Activated CD4-positive, alpha-beta T cell treated with anti-CD3 and anti-CD28 coated beads for 36 hours (primary cell): ENCODE results near the gene CGREF1. TPM values are rescaled to one million over a fixed set of nuclear protein-coding genes. Genes with fewer than 3 reads are reported as not detected.

Experiments used
- ATAC-seq: fragments of 200-7000 bp; cut with Tn5 transposase; one replicate; pipeline ENCODE4 v1.10.0; 2021; ENCODE audit warnings: mild to moderate bottlenecking, moderate library complexity
- CTCF ChIA-PET: fragments of 350-600 bp; sonication (Branson Sonifier 250); formaldehyde crosslinking; loops from one replicate; lab custom pipeline; 2021; ENCODE audit warnings: antibody characterized with exemption; lab: Charles Lee
- POLR2A ChIA-PET: fragments of 350-600 bp; sonication (Branson Sonifier 250); formaldehyde crosslinking; loops from one replicate; lab custom pipeline; 2021; ENCODE audit warnings: antibody characterized with exemption, inconsistent platforms; lab: Charles Lee
- DNase-seq: peaks from one replicate; pipeline ENCODE4 v3.0.0-alpha.2; 2020
- H3K27ac Mint-ChIP-seq: one replicate; pipeline ENCODE4 v1.8.0; 2021; ENCODE audit warnings: mixed read lengths
- H3K27me3 Mint-ChIP-seq: one replicate; pipeline ENCODE4 v1.8.0; 2021; ENCODE audit warnings: mixed read lengths
- H3K36me3 Mint-ChIP-seq: one replicate; pipeline ENCODE4 v1.8.0; 2021; ENCODE audit warnings: low read depth, mixed read lengths
- H3K4me1 Mint-ChIP-seq: one replicate; pipeline ENCODE4 v1.8.0; 2021; ENCODE audit warnings: mixed read lengths
- H3K4me3 Mint-ChIP-seq: one replicate; pipeline ENCODE4 v1.8.0; 2021; ENCODE audit warnings: mild to moderate bottlenecking, moderate library complexity, mixed read lengths
- H3K9me3 Mint-ChIP-seq: one replicate; pipeline ENCODE4 v1.8.0; 2021; ENCODE audit warnings: low read depth, mixed read lengths
- intact Hi-C, 2 experiments: fragments of 100-400 bp; cut with DNase I in 1 of 2; cut with micrococcal nuclease in 1 of 2; formaldehyde crosslinking; loops; one replicate each; pipeline versions ENCODE4 v1.14.2 to v1.15.1; 2022 to 2024; cut with DNase I, micrococcal nuclease
- total RNA-seq, 2 experiments: library from RNA; stranded (reverse); gene quantifications; one replicate each; pipeline ENCODE4 v1.2.3, GENCODE V29; 2021

The CGREF1 gene
- total RNA-seq, 2 experiments from 2014 or later = 6.4 to 7.0 TPM

- H3K4me3 Mint-ChIP-seq = no peak overlapping the region
- DNase-seq (no peak), ATAC-seq (no peak)
- no peaks in the 10 kb centered on the region for H3K9me3 Mint-ChIP-seq
- peaks cover 3% of the 10 kb centered on the region for H3K27me3 Mint-ChIP-seq
- H3K4me1 Mint-ChIP-seq = no peaks in the 10 kb centered on the region
- no peaks in the 10 kb centered on the region for H3K36me3 Mint-ChIP-seq
- ChIA-PET CTCF (interaction anchor here (0.8 to 1.6 kb wide), 3 partner anchors 18 to 128 kb away, joined by 3 to 4 read pairs (median 3); no protein-coding TSS in a partner anchor), POLR2A (interaction anchor here (0.7 kb wide), 1 partner anchor 367 kb away, joined by 4 read pairs; no protein-coding TSS in a partner anchor)
- intact Hi-C loops = no loop called here
- no peak overlapping the region for H3K27ac Mint-ChIP-seq
Observed at GRCh38 chr2:27152102-27152795, 33.3 kb upstream of the CGREF1 start.

- no peaks in the 10 kb centered on the region for H3K9me3 Mint-ChIP-seq
- CTCF ChIA-PET = interaction anchor here (0.6 to 0.7 kb wide), 2 partner anchors 53 to 77 kb away, joined by 3 read pairs; no protein-coding TSS in a partner anchor
- H3K4me1 Mint-ChIP-seq = no peaks in the 10 kb centered on the region
- intact Hi-C loops = no loop called here
- POLR2A ChIA-PET = no interaction called here
- DNase-seq (no peak), ATAC-seq (no peak)
- H3K27ac Mint-ChIP-seq = no peak overlapping the region
- H3K27me3 Mint-ChIP-seq = peaks cover 3% of the 10 kb centered on the region
- H3K4me3 Mint-ChIP-seq = no peak overlapping the region
- no peaks in the 10 kb centered on the region for H3K36me3 Mint-ChIP-seq
Observed at GRCh38 chr2:27150639-27151230, 31.8 kb upstream of the CGREF1 start.

DNA sequence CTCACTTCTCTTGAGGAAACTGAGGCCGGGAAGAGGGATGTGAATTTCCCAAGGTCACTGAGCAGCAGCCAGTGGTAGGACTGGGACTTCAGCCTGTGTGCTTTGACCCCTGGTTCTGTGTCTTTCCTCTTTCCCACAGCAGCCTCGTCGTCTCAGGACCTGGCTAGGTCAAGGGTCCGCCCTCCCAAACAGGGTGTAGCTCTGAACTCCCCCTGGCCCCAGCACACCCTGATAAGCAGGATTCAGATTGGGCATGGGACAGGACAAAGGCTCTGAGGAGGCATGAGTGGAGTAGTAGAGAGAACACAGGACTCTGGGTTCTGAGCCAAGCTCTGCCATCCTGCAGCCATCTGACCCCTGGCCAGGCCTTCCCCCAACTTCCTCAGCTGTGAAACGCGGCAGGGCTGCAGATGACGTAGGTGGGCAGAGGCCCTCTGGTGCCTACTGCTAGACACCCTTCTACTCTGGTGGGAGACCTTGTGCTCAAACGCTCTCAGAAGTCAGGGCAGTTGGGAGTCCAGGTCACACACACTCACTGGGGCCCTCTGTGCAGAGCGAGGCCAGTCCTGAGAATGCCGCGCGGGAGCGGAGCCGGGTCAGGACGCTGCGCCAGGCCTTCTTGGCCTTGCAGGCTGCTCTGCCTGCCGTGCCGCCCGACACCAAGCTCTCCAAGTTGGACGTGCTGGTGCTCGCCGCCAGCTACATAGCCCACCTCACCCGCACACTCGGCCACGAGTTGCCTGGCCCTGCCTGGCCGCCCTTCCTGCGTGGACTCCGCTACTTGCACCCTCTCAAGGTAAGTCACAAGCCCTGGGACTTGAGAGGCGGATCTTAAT, 30.9 kb upstream of the CGREF1 start:
- H3K27ac Mint-ChIP-seq = no peak overlapping the region
- ChIA-PET POLR2A (no interaction called here), CTCF (interaction anchor here (1.5 kb wide), 1 partner anchor 50 kb away, joined by 4 read pairs; no protein-coding TSS in a partner anchor)
- no peaks in the 10 kb centered on the region for H3K36me3 Mint-ChIP-seq
- no peaks in the 10 kb centered on the region for H3K4me1 Mint-ChIP-seq
- ATAC-seq (no peak), DNase-seq (no peak)
- intact Hi-C loops = no loop called here
- H3K27me3 Mint-ChIP-seq = peaks cover 3% of the 10 kb centered on the region
- no peaks in the 10 kb centered on the region for H3K9me3 Mint-ChIP-seq
- no peak overlapping the region for H3K4me3 Mint-ChIP-seq

GRCh38 chr2:27148801-27149439, 30.0 kb upstream of the CGREF1 start, which contains the start of gene TCF23:
Gene TCF23, plus strand, starts transcription at chr2:27149004. Its CDS starts 130 bp downstream, at chr2:27149134.
- CTCF ChIA-PET = interaction anchor here (1.5 kb wide), 1 partner anchor 49 kb away, joined by 4 read pairs; no protein-coding TSS in a partner anchor
- POLR2A ChIA-PET = no interaction called here

DNA sequence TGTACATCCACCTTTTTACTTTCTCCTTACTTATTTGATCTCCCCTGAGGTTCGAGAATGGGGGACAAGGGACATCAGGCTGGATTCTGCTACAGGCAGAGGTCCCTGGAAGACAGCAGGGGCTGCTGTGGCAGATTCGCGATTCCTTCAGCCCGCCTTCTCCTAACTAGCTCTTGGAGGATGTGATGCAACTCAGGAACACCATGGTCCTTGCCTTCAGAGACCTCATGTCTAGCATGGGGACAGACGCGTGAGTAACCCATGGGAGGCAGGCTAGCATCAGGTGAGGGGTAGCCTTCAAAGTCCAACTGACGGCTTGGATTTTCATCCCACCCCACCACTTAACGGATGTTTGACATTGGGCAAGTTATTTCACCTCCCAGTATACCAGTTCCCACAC, 29.0 kb upstream of the CGREF1 start:
- CTCF ChIA-PET = interaction anchor here (1.5 kb wide), 1 partner anchor 48 kb away, joined by 4 read pairs; no protein-coding TSS in a partner anchor
- H3K36me3 Mint-ChIP-seq = no peaks in the 10 kb centered on the region
- ATAC-seq (no peak), DNase-seq (no peak)
- intact Hi-C loops = no loop called here
- no peak overlapping the region for H3K27ac Mint-ChIP-seq
- peaks cover 2% of the 10 kb centered on the region for H3K9me3 Mint-ChIP-seq
- no peak overlapping the region for H3K4me3 Mint-ChIP-seq
- POLR2A ChIA-PET = no interaction called here
- H3K4me1 Mint-ChIP-seq = no peaks in the 10 kb centered on the region
- peaks cover 3% of the 10 kb centered on the region for H3K27me3 Mint-ChIP-seq

More at GRCh38 chr2:27148801-27149439, 30.0 kb upstream of the CGREF1 start, which contains the start of gene TCF23:
- intact Hi-C loops = no loop called here
- ATAC-seq = no peak
- Mint-ChIP-seq H3K27ac (no peak within 1 kb of the TSS), H3K36me3 (no peaks in the 10 kb centered on the region), H3K9me3 (no peaks in the 10 kb centered on the region), H3K27me3 (peaks cover 3% of the 10 kb centered on the region), H3K4me1 (no peaks in the 10 kb centered on the region), H3K4me3 (no peak within 1 kb of the TSS)
- DNase-seq = no peak

- Mint-ChIP-seq H3K27ac (no peak overlapping the region), H3K27me3 (peaks cover 3% of the 10 kb centered on the region), H3K9me3 (peaks cover 4% of the 10 kb centered on the region), H3K4me3 (no peak overlapping the region), H3K4me1 (no peaks in the 10 kb centered on the region), H3K36me3 (no peaks in the 10 kb centered on the region)
- POLR2A ChIA-PET = no interaction called here
- intact Hi-C loops = no loop called here
- DNase-seq (no peak), ATAC-seq (no peak)
- CTCF ChIA-PET = interaction anchor here (1.2 to 1.4 kb wide), 3 partner anchors 13 to 184 kb away, joined by 4 to 6 read pairs (median 4); no protein-coding TSS in a partner anchor
Observed at GRCh38 chr2:27145682-27146081, 26.8 kb upstream of the CGREF1 start.

DNA sequence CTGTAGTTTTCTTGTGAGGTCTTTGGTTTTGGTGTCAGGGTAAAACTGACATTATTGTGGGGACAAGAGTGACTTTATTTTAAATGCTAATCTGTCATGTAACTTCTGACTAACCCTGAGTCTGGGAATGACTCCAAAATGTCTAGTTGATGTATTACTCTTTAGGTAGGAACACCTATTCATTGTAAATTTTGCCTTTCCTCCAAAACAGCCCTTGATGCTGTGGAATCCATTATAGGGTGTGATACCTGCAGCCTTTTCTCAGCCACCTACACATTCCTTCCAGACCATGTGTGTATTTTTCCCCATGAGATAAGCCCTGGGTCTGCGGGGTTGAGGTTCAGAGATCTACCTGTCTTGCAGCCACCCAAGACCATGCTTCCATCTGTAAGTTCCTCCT, 24.4 kb upstream of the CGREF1 start:
- CTCF ChIA-PET = no interaction called here
- Mint-ChIP-seq H3K27me3 (peaks cover under 1% of the 10 kb centered on the region), H3K4me3 (no peak overlapping the region), H3K27ac (no peak overlapping the region), H3K36me3 (no peaks in the 10 kb centered on the region), H3K4me1 (no peaks in the 10 kb centered on the region), H3K9me3 (peaks cover 4% of the 10 kb centered on the region)
- DNase-seq (no peak), ATAC-seq (no peak)
- intact Hi-C loops = no loop called here
- POLR2A ChIA-PET = no interaction called here

- Mint-ChIP-seq H3K4me3 (no peak within 1 kb of the TSS), H3K36me3 (peaks cover 2% of the 10 kb centered on the region), H3K27ac (no peak within 1 kb of the TSS), H3K9me3 (peaks cover 4% of the 10 kb centered on the region), H3K27me3 (no peaks in the 10 kb centered on the region), H3K4me1 (peaks cover 3% of the 10 kb centered on the region)
- POLR2A ChIA-PET = no interaction called here
- ATAC-seq = no peak
- intact Hi-C loops = no loop called here
- CTCF ChIA-PET = no interaction called here
- DNase-seq = no peak
Observed at GRCh38 chr2:27139310-27139709, 20.4 kb upstream of the CGREF1 start, which contains the start of gene PRR30. Gene PRR30, minus strand, starts transcription at chr2:27139410. Its CDS starts 1,081 bp downstream, at chr2:27138329.

DNA sequence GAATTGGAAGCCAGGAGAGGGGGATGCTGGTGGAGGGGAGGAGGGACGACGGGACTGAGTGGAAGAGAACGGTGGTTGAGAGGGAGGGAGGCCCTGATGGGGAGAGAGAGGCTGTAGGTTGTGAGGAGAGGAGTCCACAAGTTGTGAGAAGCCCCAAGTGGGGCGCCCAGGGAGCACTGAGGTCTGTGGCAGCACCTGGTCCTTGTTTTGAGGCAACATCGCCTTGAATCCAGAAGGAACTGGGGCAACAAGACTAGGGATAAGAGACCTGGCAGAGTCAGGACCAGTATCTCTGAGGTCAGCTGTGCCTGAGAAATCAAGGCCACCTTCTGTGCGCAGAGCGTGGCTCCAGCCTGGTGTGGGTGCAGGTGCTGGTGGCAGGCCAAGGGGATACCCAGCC, 19.2 kb upstream of the CGREF1 start:
- no peak for DNase-seq
- intact Hi-C loops = no loop called here
- peaks cover 4% of the 10 kb centered on the region for H3K9me3 Mint-ChIP-seq
- no peaks in the 10 kb centered on the region for H3K27me3 Mint-ChIP-seq
- H3K4me3 Mint-ChIP-seq = no peak overlapping the region
- peaks cover 5% of the 10 kb centered on the region for H3K36me3 Mint-ChIP-seq
- CTCF ChIA-PET = interaction anchor here (0.7 kb wide), 2 partner anchors 113 to 174 kb away, joined by 4 read pairs; no protein-coding TSS in a partner anchor
- ATAC-seq = no peak
- no peak overlapping the region for H3K27ac Mint-ChIP-seq
- POLR2A ChIA-PET = no interaction called here
- peaks cover 8% of the 10 kb centered on the region for H3K4me1 Mint-ChIP-seq

DNA sequence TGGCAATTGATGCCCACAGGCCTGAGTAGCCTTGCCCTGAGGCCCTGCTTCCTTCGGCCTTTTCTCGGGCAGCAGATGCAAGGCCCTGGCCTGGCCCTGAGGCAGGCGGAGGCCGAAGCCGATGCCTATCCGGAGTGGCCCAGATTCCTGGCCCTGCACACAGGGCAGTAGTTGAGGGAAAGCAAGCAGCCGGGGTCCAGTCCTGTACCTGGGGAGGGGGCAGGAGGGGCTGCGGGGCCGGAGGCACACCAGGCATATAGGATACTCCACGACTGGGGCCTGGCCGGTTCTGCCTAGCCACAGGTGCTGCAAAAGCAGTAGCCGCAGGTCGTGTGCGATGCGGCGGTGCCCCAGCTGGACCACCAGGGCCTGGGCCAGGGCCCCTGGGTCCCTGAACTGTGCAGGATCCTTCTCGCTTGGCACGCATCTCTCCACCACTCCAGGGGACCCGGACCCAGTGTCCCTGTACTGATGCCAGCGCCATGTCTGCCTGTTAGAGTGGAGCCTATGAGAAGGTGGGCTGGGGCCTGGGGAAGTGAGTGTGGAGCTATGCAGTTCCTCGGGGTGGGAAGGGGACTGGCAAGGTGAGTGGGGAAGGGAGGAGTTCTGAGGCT, 18.5 kb upstream of the CGREF1 start:
- no peak for ATAC-seq
- Mint-ChIP-seq H3K4me1 (peaks cover 15% of the 10 kb centered on the region), H3K36me3 (peaks cover 12% of the 10 kb centered on the region), H3K9me3 (no peaks in the 10 kb centered on the region), H3K27ac (no peak overlapping the region), H3K27me3 (no peaks in the 10 kb centered on the region), H3K4me3 (no peak overlapping the region)
- intact Hi-C loops = no loop called here
- CTCF ChIA-PET = no interaction called here
- POLR2A ChIA-PET = no interaction called here
- DNase-seq = no peak
